RWPE2 (cell line): ENCODE measurements around the gene LBHD1.
A peak's percentile ranks its signal among the peaks of the same experiment; 100 is the strongest.

Experiments
- ATAC-seq: fragments of 200-7000 bp; cut with Tn5 transposase; 3 replicates; pipeline ENCODE4 v1.9.1; 2021; ENCODE audit warnings: low read depth
- DNase-seq: peaks from one replicate; pipeline ENCODE4 v3.0.0-alpha.2; 2020; ENCODE audit warnings: low spot score
- H3K27ac ChIP-seq: fragments of 450-650 bp; 2 replicates; pipeline ENCODE4 v1.5.1; 2017; ENCODE audit warnings: mild to moderate bottlenecking; ENCODE audit not compliant: poor library complexity, severe bottlenecking
- H3K27me3 ChIP-seq: fragments of 250-450 bp; sonication (Bioruptor Pico); 2 replicates; pipeline ENCODE4 v1.5.1; 2021; ENCODE audit warnings: mild to moderate bottlenecking, moderate library complexity; ENCODE audit not compliant: insufficient read depth, poor library complexity, severe bottlenecking
- H3K36me3 ChIP-seq: fragments of 250-450 bp; sonication (Bioruptor Pico); 2 replicates; pipeline ENCODE4 v1.5.1; 2020; ENCODE audit warnings: low read depth, mild to moderate bottlenecking, moderate library complexity
- H3K4me1 ChIP-seq: fragments of 250-450 bp; sonication (Bioruptor Pico); 2 replicates; pipeline ENCODE4 v1.5.1; 2021; ENCODE audit warnings: mild to moderate bottlenecking, moderate library complexity; ENCODE audit not compliant: insufficient read depth, poor library complexity, severe bottlenecking
- H3K4me3 ChIP-seq: fragments of 250-450 bp; sonication (Bioruptor Pico); 2 replicates; pipeline ENCODE4 v1.5.1; 2021; ENCODE audit warnings: mild to moderate bottlenecking, moderate library complexity; ENCODE audit not compliant: severe bottlenecking
- H3K9me3 ChIP-seq: fragments of 250-450 bp; sonication (Bioruptor Pico); 2 replicates; pipeline ENCODE4 v1.5.1; 2021; ENCODE audit warnings: mild to moderate bottlenecking, moderate library complexity; ENCODE audit not compliant: severe bottlenecking
- TF ChIP-seq, protein P1 (sequence below): fragments of 450-650 bp; IDR thresholded peaks from one replicate; pipeline ENCODE4 v1.5.1; 2017; ENCODE audit warnings: mild to moderate bottlenecking, moderate library complexity; ENCODE audit not compliant: poor library complexity, severe bottlenecking

The LBHD1 gene

DNA sequence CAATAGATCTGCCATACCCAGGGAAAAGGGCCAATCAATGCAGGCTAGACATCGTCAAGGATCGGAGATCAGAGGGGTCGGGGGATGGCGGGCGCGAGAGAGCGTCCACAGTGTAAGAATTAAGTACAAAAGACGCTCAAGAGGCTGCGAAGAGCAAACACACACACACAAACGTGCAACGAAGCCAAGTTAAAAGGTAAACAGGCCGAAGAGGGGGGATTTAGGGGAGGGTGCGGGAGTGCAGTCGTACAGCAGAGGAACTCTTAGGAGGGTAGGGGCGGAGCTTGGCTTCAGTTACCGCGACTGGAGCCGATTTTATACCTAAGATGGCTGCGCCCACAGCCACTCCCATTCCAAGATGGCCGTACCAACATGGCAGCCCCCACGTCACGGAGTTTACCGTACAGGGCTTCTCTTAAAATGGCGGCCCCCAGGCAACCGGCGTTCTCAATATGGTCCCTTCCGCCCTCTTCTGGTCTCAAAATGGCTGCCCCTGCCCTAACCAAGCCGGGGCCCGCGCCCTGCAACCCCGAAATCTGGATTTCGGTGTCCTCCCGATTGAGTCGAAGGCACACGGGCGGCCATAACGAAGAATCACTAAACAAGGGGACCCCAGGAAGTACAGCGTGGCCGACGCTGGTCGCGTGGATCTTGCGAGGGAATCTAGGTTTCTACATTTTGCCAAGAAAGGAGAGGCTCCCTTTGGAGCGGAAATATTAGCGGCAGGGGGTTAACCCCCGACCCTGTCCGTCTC lies 37.4 kb upstream of the LBHD1 start:
- ATAC-seq (peak; percentile 73), DNase-seq (peak; percentile 94)
- Histone ChIP-seq H3K27me3 (no peaks in the 10 kb centered on the region), H3K9me3 (no peaks in the 10 kb centered on the region), H3K4me1 (peaks cover 2% of the 10 kb centered on the region), H3K36me3 (peaks cover 40% of the 10 kb centered on the region), H3K27ac (peak overlapping the region; percentile 81), H3K4me3 (peak overlapping the region; percentile 41)
- TF ChIP-seq, protein P1, sequence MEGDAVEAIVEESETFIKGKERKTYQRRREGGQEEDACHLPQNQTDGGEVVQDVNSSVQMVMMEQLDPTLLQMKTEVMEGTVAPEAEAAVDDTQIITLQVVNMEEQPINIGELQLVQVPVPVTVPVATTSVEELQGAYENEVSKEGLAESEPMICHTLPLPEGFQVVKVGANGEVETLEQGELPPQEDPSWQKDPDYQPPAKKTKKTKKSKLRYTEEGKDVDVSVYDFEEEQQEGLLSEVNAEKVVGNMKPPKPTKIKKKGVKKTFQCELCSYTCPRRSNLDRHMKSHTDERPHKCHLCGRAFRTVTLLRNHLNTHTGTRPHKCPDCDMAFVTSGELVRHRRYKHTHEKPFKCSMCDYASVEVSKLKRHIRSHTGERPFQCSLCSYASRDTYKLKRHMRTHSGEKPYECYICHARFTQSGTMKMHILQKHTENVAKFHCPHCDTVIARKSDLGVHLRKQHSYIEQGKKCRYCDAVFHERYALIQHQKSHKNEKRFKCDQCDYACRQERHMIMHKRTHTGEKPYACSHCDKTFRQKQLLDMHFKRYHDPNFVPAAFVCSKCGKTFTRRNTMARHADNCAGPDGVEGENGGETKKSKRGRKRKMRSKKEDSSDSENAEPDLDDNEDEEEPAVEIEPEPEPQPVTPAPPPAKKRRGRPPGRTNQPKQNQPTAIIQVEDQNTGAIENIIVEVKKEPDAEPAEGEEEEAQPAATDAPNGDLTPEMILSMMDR, result no peak

DNA sequence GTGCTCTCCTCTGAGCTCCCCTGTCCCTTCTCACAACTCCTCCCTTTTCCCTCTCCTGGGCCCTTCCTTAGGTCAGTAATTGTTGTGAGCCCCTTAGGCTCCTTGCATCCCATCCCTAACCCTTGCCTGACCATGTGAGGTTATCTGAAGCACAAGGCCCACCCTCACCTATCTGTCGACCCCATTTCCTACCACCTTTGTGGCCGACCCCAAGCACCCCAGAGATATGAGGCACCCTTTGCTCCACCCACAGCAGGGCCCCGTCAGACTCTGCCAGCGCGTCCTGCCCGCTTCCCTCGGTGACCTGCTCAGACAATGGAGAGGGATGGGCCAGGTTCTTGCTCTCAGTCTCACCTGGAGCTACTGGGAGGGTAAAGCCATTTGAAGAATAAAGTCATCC lies 36.7 kb upstream of the LBHD1 start:
- H3K36me3 ChIP-seq, result peaks cover 37% of the 10 kb centered on the region
- TF ChIP-seq, protein P1, result no peak
- H3K27ac ChIP-seq, result peak overlapping the region; percentile 81
- no peaks in the 10 kb centered on the region for H3K27me3 ChIP-seq
- ATAC-seq (peak; percentile 38), DNase-seq (peak; percentile 67)
- H3K9me3 ChIP-seq, result no peaks in the 10 kb centered on the region
- H3K4me1 ChIP-seq, result peaks cover 2% of the 10 kb centered on the region
- H3K4me3 ChIP-seq, result peak overlapping the region; percentile 41

DNA sequence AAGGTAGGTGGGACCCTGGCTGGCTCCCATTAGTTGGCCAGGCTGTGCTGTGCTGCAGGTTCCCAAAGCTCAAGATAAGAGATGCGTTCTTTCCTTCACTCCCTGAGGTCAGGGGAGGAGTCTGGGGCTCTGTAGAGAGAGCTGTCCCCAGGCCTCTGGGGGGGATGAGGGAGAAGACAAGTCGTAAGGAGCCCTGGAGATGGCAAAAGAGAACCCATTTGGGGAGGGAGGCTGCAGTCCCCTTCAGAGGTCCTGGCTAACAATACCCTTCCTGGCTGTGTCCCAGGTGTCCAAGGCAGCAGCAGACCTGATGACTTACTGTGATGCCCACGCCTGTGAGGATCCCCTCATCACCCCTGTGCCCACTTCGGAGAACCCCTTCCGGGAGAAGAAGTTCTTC lies 36.3 kb upstream of the LBHD1 start:
- peaks cover 33% of the 10 kb centered on the region for H3K36me3 ChIP-seq
- peak overlapping the region; percentile 41 for H3K4me3 ChIP-seq
- H3K9me3 ChIP-seq, result no peaks in the 10 kb centered on the region
- H3K27me3 ChIP-seq, result no peaks in the 10 kb centered on the region
- TF ChIP-seq, protein P1, result no peak
- no peak for DNase-seq
- H3K27ac ChIP-seq, result peak overlapping the region; percentile 81
- H3K4me1 ChIP-seq, result peaks cover 2% of the 10 kb centered on the region
- ATAC-seq, result no peak

DNA sequence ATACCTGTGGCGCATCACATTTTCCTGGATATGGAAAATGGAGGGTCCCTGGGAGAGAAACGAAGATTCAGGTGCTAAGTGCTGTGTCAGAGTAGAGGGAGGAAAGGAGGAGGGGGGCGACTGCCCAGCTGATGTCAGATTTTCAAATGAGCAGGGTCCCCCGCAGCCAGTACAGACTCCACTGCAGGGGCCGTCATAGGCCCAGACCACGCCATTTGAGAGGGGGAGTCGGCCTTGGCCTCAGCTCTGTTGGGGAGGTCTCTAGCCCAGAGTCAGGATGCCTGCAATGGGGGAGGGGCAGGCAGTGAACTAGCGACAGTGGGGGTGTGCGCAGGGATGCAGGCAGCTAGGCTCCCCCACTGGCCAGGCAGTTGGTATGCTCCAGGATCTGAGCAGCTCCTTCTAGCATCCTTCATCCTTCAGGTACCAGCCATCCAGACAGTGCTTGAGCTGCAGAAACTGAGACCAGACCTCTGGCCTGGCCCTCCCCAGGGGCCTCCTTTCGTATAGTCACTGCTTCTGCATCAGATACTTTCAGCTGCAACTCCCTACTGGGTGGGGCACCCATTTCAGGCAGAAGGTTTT lies 35.3 kb upstream of the LBHD1 start, which contains the start of the genes BSCL2 and GNG3:
Gene BSCL2, minus strand, starts transcription at position 148 of the 585 bp plus-strand sequence. CDS start 229 bp downstream, outside the sequence.
Gene GNG3, plus strand, starts transcription at position 400 of the 585 bp plus-strand sequence. CDS start 620 bp downstream, outside the sequence.
- TF ChIP-seq, protein P1, result no peak
- Histone ChIP-seq H3K27ac (peak within 1 kb of the TSS; percentile 81), H3K36me3 (peaks cover 24% of the 10 kb centered on the region), H3K4me1 (peaks cover 2% of the 10 kb centered on the region), H3K27me3 (no peaks in the 10 kb centered on the region), H3K9me3 (no peaks in the 10 kb centered on the region), H3K4me3 (peak within 1 kb of the TSS; percentile 63)
- ATAC-seq (no peak), DNase-seq (no peak)

DNA sequence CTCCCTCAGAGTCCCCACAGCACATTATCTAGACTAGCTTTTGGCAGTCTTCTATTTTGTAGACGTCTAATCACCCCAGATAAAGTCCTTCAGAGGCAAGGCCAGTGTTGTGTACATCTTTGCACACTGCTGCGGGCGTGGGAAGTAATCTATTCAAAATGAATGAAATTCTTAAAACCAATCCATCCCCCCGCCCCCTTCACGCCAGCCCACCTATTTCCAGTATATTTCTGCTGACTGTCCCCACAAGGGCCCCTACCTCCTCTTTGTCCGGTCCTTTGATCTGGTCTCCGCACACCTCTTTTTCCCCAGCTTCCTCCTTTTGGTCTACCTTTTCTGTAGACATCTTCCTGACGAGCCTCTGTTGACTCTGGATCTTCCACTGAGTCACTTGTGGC lies 34.8 kb upstream of the LBHD1 start:
- Histone ChIP-seq H3K4me1 (peaks cover 2% of the 10 kb centered on the region), H3K27ac (peak overlapping the region; percentile 44), H3K4me3 (no peak overlapping the region), H3K9me3 (no peaks in the 10 kb centered on the region), H3K27me3 (no peaks in the 10 kb centered on the region), H3K36me3 (peaks cover 23% of the 10 kb centered on the region)
- TF ChIP-seq, protein P1, result no peak
- DNase-seq, result no peak
- ATAC-seq, result no peak
